MM.1S (cell line): ENCODE measurements around the gene TMSB15B.
"Not testable (repeated sequence)": the region's sequence is repeated elsewhere in the genome, so short reads cannot be mapped to it uniquely, and the experiment has no call there.

Experiments used
- DNase-seq: peaks from one replicate; pipeline ENCODE4 v3.0.0-alpha.2; 2015
- H2AFZ ChIP-seq: fragments of 300-600 bp; sonication (generic); 2 replicates; pipeline ENCODE4 v1.6.0; 2016; ENCODE audit warnings: antibody characterized with exemption, low read length
- H3F3A ChIP-seq: fragments of 300-600 bp; sonication (generic); 2 replicates; pipeline ENCODE4 v1.6.1; 2016; ENCODE audit warnings: mild to moderate bottlenecking, antibody characterized with exemption, low read length, moderate library complexity, mixed read lengths; ENCODE audit not compliant: insufficient read depth
- H3K27ac ChIP-seq: fragments of 300-600 bp; sonication (generic); 2 replicates; pipeline ENCODE4 v1.5.1; 2016; ENCODE audit warnings: mild to moderate bottlenecking, low read length
- H3K27me3 ChIP-seq: fragments of 300-600 bp; sonication (generic); replicated peaks from 2 replicates; pipeline ENCODE4 v1.6.0; 2016; ENCODE audit warnings: low read length; ENCODE audit not compliant: insufficient read depth
- H3K36me3 ChIP-seq: fragments of 300-600 bp; sonication (generic); replicated peaks from 2 replicates; pipeline ENCODE4 v1.6.1; 2016; ENCODE audit warnings: mild to moderate bottlenecking, low read length, mixed read lengths; ENCODE audit not compliant: insufficient read depth
- H3K4me1 ChIP-seq: fragments of 300-600 bp; sonication (generic); 2 replicates; pipeline ENCODE4 v1.6.1; 2016; ENCODE audit warnings: low read length, mixed read lengths
- H3K4me2 ChIP-seq: fragments of 300-600 bp; sonication (generic); 2 replicates; pipeline ENCODE4 v1.6.0; 2016; ENCODE audit warnings: low read depth, low read length
- H3K4me3 ChIP-seq: fragments of 300-600 bp; sonication (generic); 2 replicates; pipeline ENCODE4 v1.5.1; 2016; ENCODE audit warnings: low read length, mixed read lengths
- H3K79me2 ChIP-seq: fragments of 300-600 bp; sonication (generic); 2 replicates; pipeline ENCODE4 v1.6.1; 2016; ENCODE audit warnings: mixed run types, low read length, mixed read lengths
- H3K9ac ChIP-seq: fragments of 300-600 bp; sonication (generic); 2 replicates; pipeline ENCODE4 v1.6.1; 2016; ENCODE audit warnings: low read length, mixed read lengths
- H3K9me2 ChIP-seq: fragments of 300-600 bp; sonication (generic); replicated peaks from 2 replicates; pipeline ENCODE4 v1.6.1; 2016; ENCODE audit warnings: mild to moderate bottlenecking, low read length, mixed read lengths; ENCODE audit not compliant: insufficient read depth
- H3K9me3 ChIP-seq: fragments of 300-600 bp; sonication (generic); replicated peaks from 2 replicates; pipeline ENCODE4 v1.6.1; 2016; ENCODE audit warnings: mild to moderate bottlenecking, low read length, mixed read lengths; ENCODE audit not compliant: insufficient read depth
- H4K20me1 ChIP-seq: fragments of 300-600 bp; sonication (generic); 2 replicates; pipeline ENCODE4 v1.6.1; 2016; ENCODE audit warnings: mild to moderate bottlenecking, low read length, moderate library complexity, mixed read lengths; ENCODE audit not compliant: insufficient read depth
- EZH2 ChIP-seq: fragments of 300-600 bp; sonication (generic); optimal IDR thresholded peaks from 2 replicates; pipeline ENCODE3; 2017; ENCODE audit warnings: low read depth, mild to moderate bottlenecking, antibody characterized with exemption, low read length, mixed read lengths
- EZH2phosphoT487 ChIP-seq: fragments of 300-600 bp; sonication (generic); IDR thresholded peaks from 2 replicates; pipeline ENCODE4 v1.6.1; 2018; ENCODE audit warnings: antibody characterized with exemption, low read length
- TF ChIP-seq, protein P1 (sequence below): fragments of 300-600 bp; sonication (generic); IDR thresholded peaks from 2 replicates; pipeline ENCODE4 v1.5.1; 2016; ENCODE audit warnings: antibody characterized with exemption, low read length, mixed read lengths

Gene TMSB15B

DNA sequence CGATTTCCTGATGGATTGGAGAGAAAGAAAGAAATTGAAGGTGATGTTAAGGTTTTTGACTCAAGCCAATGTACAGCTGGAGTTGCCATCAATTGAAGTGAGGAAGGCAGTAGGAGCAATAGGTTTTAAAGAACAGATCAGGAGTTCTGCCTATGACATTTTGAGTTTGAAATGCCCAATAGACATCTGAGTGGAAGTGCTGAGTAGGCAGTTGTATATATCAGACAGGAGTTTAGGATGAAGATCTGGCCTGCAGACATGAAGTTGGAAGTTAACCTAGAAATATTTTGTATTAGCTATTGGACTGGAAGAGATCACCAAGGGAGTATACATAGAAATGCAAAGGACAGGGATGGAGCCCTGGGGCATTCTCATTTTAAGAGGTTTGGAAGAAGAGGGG is 12.9 kb upstream of the TMSB15B start:
- Histone ChIP-seq H3K9me2 (no peaks in the 10 kb centered on the region), H3K4me3 (no peak overlapping the region), H3K9me3 (no peaks in the 10 kb centered on the region), H3K36me3 (no peaks in the 10 kb centered on the region), H3K4me2 (no peak overlapping the region), H3K27ac (no peak overlapping the region), H3K79me2 (peaks cover 5% of the 10 kb centered on the region; the same call in 1 of the 2 replicates), H4K20me1 (no peaks in the 10 kb centered on the region), H2AFZ (no peak overlapping the region), H3F3A (no peaks in the 10 kb centered on the region), H3K27me3 (no peaks in the 10 kb centered on the region), H3K9ac (no peak overlapping the region), H3K4me1 (no peaks in the 10 kb centered on the region)
- DNase-seq = no peak
- no peak for TF ChIP-seq EZH2

DNA sequence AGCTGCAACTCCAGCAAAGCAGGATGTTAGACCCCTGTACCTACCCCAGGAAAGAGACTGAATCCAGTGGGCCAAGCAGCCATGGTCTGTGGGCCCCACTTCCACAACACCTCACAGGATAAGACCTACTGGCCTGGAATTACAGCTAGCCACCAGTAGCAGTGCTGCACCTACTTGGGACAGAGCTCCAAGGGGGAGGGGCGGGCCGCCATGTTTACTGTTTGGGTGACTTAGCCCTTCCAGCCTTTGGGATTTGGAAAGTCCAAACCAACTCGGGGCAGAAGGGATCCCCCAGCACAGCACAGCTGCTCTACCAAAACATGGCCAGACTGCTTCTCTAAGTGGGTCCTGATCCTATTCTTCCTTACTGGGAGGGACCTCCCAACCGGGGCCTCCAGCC is 9.1 kb upstream of the TMSB15B start:
- TF ChIP-seq EZH2phosphoT487 (no peak), EZH2 (no peak)
- TF ChIP-seq, protein P1, sequence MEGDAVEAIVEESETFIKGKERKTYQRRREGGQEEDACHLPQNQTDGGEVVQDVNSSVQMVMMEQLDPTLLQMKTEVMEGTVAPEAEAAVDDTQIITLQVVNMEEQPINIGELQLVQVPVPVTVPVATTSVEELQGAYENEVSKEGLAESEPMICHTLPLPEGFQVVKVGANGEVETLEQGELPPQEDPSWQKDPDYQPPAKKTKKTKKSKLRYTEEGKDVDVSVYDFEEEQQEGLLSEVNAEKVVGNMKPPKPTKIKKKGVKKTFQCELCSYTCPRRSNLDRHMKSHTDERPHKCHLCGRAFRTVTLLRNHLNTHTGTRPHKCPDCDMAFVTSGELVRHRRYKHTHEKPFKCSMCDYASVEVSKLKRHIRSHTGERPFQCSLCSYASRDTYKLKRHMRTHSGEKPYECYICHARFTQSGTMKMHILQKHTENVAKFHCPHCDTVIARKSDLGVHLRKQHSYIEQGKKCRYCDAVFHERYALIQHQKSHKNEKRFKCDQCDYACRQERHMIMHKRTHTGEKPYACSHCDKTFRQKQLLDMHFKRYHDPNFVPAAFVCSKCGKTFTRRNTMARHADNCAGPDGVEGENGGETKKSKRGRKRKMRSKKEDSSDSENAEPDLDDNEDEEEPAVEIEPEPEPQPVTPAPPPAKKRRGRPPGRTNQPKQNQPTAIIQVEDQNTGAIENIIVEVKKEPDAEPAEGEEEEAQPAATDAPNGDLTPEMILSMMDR = no peak
- no peaks in the 10 kb centered on the region for H3K9me3 ChIP-seq

DNA sequence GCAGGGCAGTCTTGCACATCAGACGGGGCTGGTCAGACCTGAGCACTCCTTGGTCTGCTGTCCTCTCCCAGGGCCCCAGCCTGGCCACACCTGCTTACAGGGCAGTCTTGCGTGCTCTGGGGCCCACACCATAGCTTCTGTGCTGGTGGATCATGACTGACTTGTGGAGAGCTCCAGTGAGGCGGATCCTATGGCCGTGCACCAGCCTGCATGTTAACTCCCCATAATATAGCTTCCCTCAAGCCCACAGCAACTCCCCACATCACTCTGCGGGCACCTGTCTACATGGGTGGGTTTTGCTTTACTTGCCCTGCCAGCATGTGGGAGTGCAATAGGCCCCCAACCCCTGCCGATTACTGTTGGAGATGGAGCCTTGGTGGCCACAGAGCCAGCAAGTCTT is 8.2 kb upstream of the TMSB15B start:
- H3K4me1 ChIP-seq = no peaks in the 10 kb centered on the region
- no peak overlapping the region for H2AFZ ChIP-seq
- no peaks in the 10 kb centered on the region for H3K36me3 ChIP-seq
- no peaks in the 10 kb centered on the region for H3K79me2 ChIP-seq
- H3K27ac ChIP-seq = no peak overlapping the region
- no peak overlapping the region for H3K9ac ChIP-seq
- H3K9me2 ChIP-seq = no peaks in the 10 kb centered on the region
- H3K27me3 ChIP-seq = no peaks in the 10 kb centered on the region
- TF ChIP-seq, protein P1 = no peak
- TF ChIP-seq EZH2 (no peak), EZH2phosphoT487 (no peak)
- H3K4me3 ChIP-seq = no peak overlapping the region
- H3F3A ChIP-seq = no peaks in the 10 kb centered on the region
- no peak overlapping the region for H3K4me2 ChIP-seq
- no peaks in the 10 kb centered on the region for H3K9me3 ChIP-seq
- no peaks in the 10 kb centered on the region for H4K20me1 ChIP-seq
- no peak for DNase-seq

More for the DNA sequence above, 9.1 kb upstream of the TMSB15B start:
- no peak overlapping the region for H3K4me3 ChIP-seq
- DNase-seq = no peak
- no peaks in the 10 kb centered on the region for H3K9me2 ChIP-seq
- H3K27ac ChIP-seq = no peak overlapping the region
- no peak overlapping the region for H3K9ac ChIP-seq
- no peaks in the 10 kb centered on the region for H3K36me3 ChIP-seq
- H3K79me2 ChIP-seq = no peaks in the 10 kb centered on the region
- no peak overlapping the region for H2AFZ ChIP-seq
- H4K20me1 ChIP-seq = no peaks in the 10 kb centered on the region
- H3K4me1 ChIP-seq = no peaks in the 10 kb centered on the region
- no peak overlapping the region for H3K4me2 ChIP-seq
- H3K27me3 ChIP-seq = no peaks in the 10 kb centered on the region
- H3F3A ChIP-seq = no peaks in the 10 kb centered on the region

DNA sequence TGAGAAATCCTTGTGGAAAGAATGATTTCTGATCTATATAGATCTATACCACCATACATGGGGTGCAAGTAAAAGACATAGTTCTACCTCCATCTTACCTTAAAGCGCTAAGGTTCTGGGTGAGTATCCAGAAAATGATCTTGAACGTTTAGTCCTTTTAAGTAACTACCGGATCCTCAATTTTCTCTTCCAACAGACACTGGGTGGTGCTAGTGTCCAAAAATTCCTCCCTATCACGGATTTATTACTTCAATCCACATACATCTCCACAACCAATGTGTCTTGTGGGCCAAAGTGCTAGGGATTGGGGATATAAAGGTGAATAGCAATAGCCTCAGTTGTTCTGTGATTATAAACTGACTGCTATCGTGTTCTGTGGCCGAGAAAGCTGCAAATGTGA is 1.8 kb upstream of the TMSB15B start:
- H3K9me2 ChIP-seq, DNase-seq, H2AFZ ChIP-seq, H3K79me2 ChIP-seq, H3F3A ChIP-seq, H3K4me2 ChIP-seq, H4K20me1 ChIP-seq, H3K36me3 ChIP-seq, H3K9ac ChIP-seq, H3K27me3 ChIP-seq, H3K9me3 ChIP-seq, H3K27ac ChIP-seq, H3K4me3 ChIP-seq, H3K4me1 ChIP-seq: not testable (repeated sequence)

DNA sequence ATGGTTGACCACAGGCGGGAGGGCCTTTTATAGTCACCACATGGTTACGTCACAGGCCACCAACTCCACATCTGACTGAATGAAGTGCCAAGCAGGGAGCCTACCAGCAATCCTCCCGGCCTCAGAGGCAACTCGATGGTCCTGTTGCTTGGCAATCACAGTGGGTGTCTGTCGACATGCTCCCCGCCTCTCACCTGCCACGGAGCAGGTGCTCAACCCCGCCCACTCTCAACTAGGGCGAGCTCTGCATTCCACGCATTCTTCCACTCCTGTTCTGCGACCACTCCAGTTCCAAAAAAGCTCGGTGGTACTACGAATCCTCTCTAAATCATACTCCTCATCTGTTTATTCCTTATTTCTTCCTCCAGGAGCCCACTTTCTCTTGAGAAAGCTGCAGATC is 21.1 kb downstream of the TMSB15B start:
- H3F3A ChIP-seq, H3K27ac ChIP-seq, H3K36me3 ChIP-seq, H3K9me2 ChIP-seq, H3K79me2 ChIP-seq, H3K27me3 ChIP-seq, DNase-seq, H4K20me1 ChIP-seq, H2AFZ ChIP-seq, H3K4me1 ChIP-seq, H3K4me3 ChIP-seq, H3K9me3 ChIP-seq, H3K9ac ChIP-seq, H3K4me2 ChIP-seq: not testable (repeated sequence)
